Vagina (tissue), 2 donors: Measurements from ENCODE around the gene RMDN2.

ENCODE experiments used
- CTCF ChIP-seq, 3 experiments: fragments of 450-650 bp in 2 of 3; fragments of 200-600 bp in 1 of 3; sonication (generic) in 1 of 3; IDR thresholded peaks; one replicate each; pipeline ENCODE4 v1.5.1; 2017 to 2019; ENCODE audit warnings: antibody characterized with exemption in 3 of 3, mild to moderate bottlenecking in 2 of 3, moderate library complexity in 2 of 3
- POLR2A ChIP-seq, 2 donors: fragments of 450-650 bp; IDR thresholded peaks; one replicate each; pipeline ENCODE4 v1.6.1; 2017; ENCODE audit warnings: antibody characterized with exemption in 2 of 2, mild to moderate bottlenecking in 2 of 2, moderate library complexity in 2 of 2
- POLR2AphosphoS5 ChIP-seq, 2 donors: sonication (generic); formaldehyde crosslinking; IDR thresholded peaks; one replicate each; pipeline ENCODE4 v1.9.0; 2017; ENCODE audit warnings: antibody characterized with exemption in 2 of 2, mild to moderate bottlenecking in 2 of 2, low read depth in 1 of 2; ENCODE audit not compliant: insufficient read depth in 1 of 2

- TF ChIP-seq CTCF (IDR thresholded peaks at IDR 0.05) (no peak), POLR2A (IDR thresholded peaks at IDR 0.05) (no peak), POLR2AphosphoS5 (IDR thresholded peaks at IDR 0.05; ENCODE audit: insufficient read depth in 1 of 2, low read depth in 1 of 2) (no peak)
These were observed 104.4 kb downstream of the RMDN2 start for GRCh38 chr2:38029512-38029911.
